PC-3 (cell line): Measurements from ENCODE around the gene PSMC5.

Experiments used
- EZH2 ChIP-seq: fragments of 300-600 bp; sonication (generic); IDR thresholded peaks from one replicate; pipeline ENCODE4 v1.6.1; 2017; ENCODE audit warnings: antibody characterized with exemption, mild to moderate bottlenecking, low read length; ENCODE audit not compliant: unreplicated experiment
- EZH2phosphoT487 ChIP-seq: fragments of 300-600 bp; sonication (generic); IDR thresholded peaks from 2 replicates; pipeline ENCODE4 v1.6.1; 2018; ENCODE audit warnings: mild to moderate bottlenecking, antibody characterized with exemption, low read length, borderline replicate concordance
- TF ChIP-seq, protein P1 (sequence below): fragments of 300-600 bp; sonication (generic); conservative IDR thresholded peaks from 2 replicates; pipeline ENCODE4 v1.5.1; 2017; ENCODE audit warnings: antibody characterized with exemption, low read depth, mild to moderate bottlenecking, low read length

DNA sequence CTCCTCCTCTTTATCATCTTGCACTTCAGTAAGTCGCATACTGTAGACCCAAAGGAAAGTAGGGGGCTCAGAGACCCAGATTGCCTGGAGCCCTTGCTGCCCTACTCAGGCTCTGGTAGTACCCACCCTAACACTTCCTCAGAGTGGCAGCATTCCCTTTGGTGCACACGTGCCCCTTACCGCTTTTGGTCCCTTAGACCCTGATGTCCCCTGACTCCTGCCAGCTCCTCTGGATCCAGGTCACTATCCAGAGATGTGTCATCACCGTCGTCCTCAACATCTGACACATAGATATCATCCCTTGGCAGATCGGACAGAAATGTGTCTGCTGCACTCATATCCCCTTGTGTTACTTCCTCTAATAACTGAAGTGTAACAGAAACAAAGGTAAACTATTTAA is 5.4 kb upstream of the PSMC5 start:
- TF ChIP-seq, protein P1, sequence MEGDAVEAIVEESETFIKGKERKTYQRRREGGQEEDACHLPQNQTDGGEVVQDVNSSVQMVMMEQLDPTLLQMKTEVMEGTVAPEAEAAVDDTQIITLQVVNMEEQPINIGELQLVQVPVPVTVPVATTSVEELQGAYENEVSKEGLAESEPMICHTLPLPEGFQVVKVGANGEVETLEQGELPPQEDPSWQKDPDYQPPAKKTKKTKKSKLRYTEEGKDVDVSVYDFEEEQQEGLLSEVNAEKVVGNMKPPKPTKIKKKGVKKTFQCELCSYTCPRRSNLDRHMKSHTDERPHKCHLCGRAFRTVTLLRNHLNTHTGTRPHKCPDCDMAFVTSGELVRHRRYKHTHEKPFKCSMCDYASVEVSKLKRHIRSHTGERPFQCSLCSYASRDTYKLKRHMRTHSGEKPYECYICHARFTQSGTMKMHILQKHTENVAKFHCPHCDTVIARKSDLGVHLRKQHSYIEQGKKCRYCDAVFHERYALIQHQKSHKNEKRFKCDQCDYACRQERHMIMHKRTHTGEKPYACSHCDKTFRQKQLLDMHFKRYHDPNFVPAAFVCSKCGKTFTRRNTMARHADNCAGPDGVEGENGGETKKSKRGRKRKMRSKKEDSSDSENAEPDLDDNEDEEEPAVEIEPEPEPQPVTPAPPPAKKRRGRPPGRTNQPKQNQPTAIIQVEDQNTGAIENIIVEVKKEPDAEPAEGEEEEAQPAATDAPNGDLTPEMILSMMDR = no peak
- TF ChIP-seq EZH2 (no peak), EZH2phosphoT487 (no peak)
